ENCODE measurements around the gene SLC4A5.

Gene SLC4A5

DNA sequence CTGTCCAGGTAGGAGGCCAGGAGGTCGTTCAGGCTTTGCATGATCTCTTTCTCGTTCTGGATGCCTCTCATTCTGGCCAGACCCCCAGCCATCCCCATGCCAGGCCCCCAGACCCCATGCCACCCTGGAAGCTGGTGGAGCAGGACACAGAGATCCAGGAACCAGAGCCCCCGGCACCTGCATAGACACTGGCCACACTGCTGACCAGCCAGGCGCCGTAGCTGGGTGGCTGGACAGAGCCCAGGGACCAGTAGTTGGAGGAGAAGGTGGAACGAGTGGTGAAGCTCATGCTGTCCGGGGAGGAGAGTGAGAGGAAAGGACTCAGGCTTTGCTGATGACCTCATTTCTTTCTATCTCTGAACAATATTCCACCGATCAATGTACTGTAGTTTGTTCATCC lies 35.5 kb downstream of the SLC4A5 start:
- Histone ChIP-seq H3K9ac (no peak overlapping the region), H3K27ac (no peak overlapping the region), H3K4me3 (IDR thresholded peaks at IDR 0.05; ENCODE audit: insufficient read depth, low read depth, low read length) (no peak overlapping the region), H4K20me1 (ENCODE audit: insufficient read depth) (no peaks in the 10 kb centered on the region), H3K27me3 (ENCODE audit: insufficient read depth, low read depth) (no peaks in the 10 kb centered on the region), H3K4me1 (ENCODE audit: low read depth, poor library complexity, severe bottlenecking) (peaks cover 4% of the 10 kb centered on the region), H3K36me3 (ENCODE audit: insufficient read depth) (no peaks in the 10 kb centered on the region), H2AFZ (ENCODE audit: low read depth) (no peak overlapping the region), H3K4me2 (no peak overlapping the region), H3K79me2 (ENCODE audit: insufficient read depth, low read depth) (no peaks in the 10 kb centered on the region)
- TF ChIP-seq, protein P1, sequence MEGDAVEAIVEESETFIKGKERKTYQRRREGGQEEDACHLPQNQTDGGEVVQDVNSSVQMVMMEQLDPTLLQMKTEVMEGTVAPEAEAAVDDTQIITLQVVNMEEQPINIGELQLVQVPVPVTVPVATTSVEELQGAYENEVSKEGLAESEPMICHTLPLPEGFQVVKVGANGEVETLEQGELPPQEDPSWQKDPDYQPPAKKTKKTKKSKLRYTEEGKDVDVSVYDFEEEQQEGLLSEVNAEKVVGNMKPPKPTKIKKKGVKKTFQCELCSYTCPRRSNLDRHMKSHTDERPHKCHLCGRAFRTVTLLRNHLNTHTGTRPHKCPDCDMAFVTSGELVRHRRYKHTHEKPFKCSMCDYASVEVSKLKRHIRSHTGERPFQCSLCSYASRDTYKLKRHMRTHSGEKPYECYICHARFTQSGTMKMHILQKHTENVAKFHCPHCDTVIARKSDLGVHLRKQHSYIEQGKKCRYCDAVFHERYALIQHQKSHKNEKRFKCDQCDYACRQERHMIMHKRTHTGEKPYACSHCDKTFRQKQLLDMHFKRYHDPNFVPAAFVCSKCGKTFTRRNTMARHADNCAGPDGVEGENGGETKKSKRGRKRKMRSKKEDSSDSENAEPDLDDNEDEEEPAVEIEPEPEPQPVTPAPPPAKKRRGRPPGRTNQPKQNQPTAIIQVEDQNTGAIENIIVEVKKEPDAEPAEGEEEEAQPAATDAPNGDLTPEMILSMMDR (conservative IDR thresholded peaks at IDR 0.05; ENCODE audit: low read depth, low read length): no peak

DNA sequence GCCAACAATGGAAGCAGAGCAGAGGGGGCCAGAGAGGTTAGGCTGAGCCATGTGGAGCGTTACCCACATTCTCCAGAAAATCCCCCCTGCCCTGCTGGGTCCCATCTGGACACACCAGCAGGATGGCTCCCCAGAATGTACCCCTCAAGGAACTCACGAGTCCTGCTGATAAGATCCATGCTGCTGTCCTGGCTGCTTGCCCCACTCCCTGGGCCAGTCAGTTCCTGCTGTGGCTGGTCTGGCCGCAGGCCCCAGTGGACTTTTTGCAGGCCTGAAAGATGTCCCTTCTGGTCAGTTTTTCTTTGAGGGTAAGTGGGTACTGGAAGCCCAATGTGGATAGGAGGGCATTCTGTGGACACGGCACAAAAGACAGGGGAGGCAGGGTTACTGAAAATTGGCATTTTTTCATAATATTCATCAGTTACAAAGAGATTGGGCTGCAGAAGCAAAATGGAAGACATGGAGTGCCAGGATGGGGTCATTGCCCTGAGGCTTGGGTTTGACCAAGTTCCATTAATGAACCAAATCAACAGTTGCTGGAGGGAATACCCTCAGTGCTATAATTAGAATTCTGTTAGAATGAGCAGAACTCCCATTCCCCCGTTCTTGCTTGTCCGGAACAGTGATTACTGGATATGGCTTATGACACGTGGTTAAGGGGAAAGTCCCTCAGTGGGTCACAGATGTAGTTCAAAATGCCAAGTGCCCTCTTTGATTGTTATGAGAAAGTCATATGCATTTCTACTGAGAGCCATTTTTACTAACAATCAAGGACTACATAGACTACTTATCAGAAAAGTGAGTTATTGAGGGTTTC lies 38.7 kb downstream of the SLC4A5 start:
- TF ChIP-seq, protein P1 (conservative IDR thresholded peaks at IDR 0.05; ENCODE audit: low read depth, low read length): no peak
- Histone ChIP-seq H3K4me2 (no peak overlapping the region), H3K27ac (no peak overlapping the region), H3K79me2 (ENCODE audit: insufficient read depth, low read depth) (no peaks in the 10 kb centered on the region), H2AFZ (ENCODE audit: low read depth) (no peak overlapping the region), H3K36me3 (ENCODE audit: insufficient read depth) (no peaks in the 10 kb centered on the region), H3K9ac (no peak overlapping the region), H3K4me3 (IDR thresholded peaks at IDR 0.05; ENCODE audit: insufficient read depth, low read depth, low read length) (no peak overlapping the region), H3K27me3 (ENCODE audit: insufficient read depth, low read depth) (no peaks in the 10 kb centered on the region), H3K4me1 (ENCODE audit: low read depth, poor library complexity, severe bottlenecking) (peaks cover 4% of the 10 kb centered on the region), H4K20me1 (ENCODE audit: insufficient read depth) (no peaks in the 10 kb centered on the region)

DNA sequence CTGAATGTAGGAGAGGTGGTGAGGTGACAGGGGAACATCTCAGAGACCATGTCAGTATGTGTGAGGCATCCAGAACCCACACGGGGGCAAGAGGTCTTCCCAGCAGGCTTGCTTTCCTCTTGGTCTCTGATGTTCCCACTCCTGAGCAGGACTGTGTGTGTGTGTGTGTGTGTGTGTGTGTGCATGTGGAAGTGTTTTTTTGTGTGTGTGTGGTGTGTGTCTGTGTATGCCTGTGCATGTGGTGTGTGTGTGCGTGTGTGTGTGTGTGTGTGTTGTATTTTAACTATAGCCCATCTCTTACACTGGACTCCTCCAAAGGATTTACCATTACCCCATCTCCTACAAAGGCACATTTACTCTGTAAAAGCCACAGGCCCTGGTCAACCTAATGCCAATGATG lies 40.4 kb downstream of the SLC4A5 start:
- Histone ChIP-seq H3K79me2 (ENCODE audit: insufficient read depth, low read depth) (no peaks in the 10 kb centered on the region), H3K4me1 (ENCODE audit: low read depth, poor library complexity, severe bottlenecking) (peaks cover 4% of the 10 kb centered on the region), H3K9ac (no peak overlapping the region), H3K4me2 (no peak overlapping the region), H4K20me1 (ENCODE audit: insufficient read depth) (no peaks in the 10 kb centered on the region), H3K4me3 (IDR thresholded peaks at IDR 0.05; ENCODE audit: insufficient read depth, low read depth, low read length) (no peak overlapping the region), H3K27ac (no peak overlapping the region), H3K27me3 (ENCODE audit: insufficient read depth, low read depth) (no peaks in the 10 kb centered on the region), H2AFZ (ENCODE audit: low read depth) (no peak overlapping the region), H3K36me3 (ENCODE audit: insufficient read depth) (no peaks in the 10 kb centered on the region)
- TF ChIP-seq, protein P1 (conservative IDR thresholded peaks at IDR 0.05; ENCODE audit: low read depth, low read length): no peak

DNA sequence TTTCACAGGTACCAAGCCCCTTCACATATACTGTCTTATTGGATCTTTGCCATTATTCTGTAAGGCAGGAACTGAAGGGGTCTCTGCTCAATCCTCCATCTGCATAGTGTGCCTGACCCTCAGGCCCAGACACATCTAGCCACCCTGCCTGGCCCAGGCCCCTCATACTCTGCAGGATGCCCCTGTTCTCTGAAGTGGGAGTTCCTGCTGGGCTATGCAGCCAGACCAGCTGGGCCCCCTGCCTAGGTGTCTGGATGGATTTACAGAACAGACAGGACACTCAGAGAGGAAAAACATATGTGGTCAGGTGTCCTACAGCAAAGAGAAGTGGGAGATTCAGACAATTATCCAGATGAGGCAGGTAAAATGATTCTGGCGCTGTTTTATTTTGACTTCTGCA lies 42.0 kb downstream of the SLC4A5 start:
- Histone ChIP-seq H2AFZ (ENCODE audit: low read depth) (no peak overlapping the region), H3K4me2 (no peak overlapping the region), H3K79me2 (ENCODE audit: insufficient read depth, low read depth) (no peaks in the 10 kb centered on the region), H3K36me3 (ENCODE audit: insufficient read depth) (no peaks in the 10 kb centered on the region), H3K4me3 (IDR thresholded peaks at IDR 0.05; ENCODE audit: insufficient read depth, low read depth, low read length) (no peak overlapping the region), H3K4me1 (ENCODE audit: low read depth, poor library complexity, severe bottlenecking) (peaks cover 4% of the 10 kb centered on the region), H3K27ac (no peak overlapping the region), H4K20me1 (ENCODE audit: insufficient read depth) (no peaks in the 10 kb centered on the region), H3K27me3 (ENCODE audit: insufficient read depth, low read depth) (no peaks in the 10 kb centered on the region), H3K9ac (no peak overlapping the region)
- TF ChIP-seq, protein P1 (conservative IDR thresholded peaks at IDR 0.05; ENCODE audit: low read depth, low read length): no peak
